Kidney glomerular epithelial cell (primary cell): ENCODE results near the gene CUL7.
"Not testable (repeated sequence)": the region's sequence is repeated elsewhere in the genome, so short reads cannot be mapped to it uniquely, and the experiment has no call there.

Experiments
- DNase-seq: peaks from one replicate; lab custom pipeline; 2025; lab: John Stamatoyannopoulos, UW

The CUL7 gene

DNA sequence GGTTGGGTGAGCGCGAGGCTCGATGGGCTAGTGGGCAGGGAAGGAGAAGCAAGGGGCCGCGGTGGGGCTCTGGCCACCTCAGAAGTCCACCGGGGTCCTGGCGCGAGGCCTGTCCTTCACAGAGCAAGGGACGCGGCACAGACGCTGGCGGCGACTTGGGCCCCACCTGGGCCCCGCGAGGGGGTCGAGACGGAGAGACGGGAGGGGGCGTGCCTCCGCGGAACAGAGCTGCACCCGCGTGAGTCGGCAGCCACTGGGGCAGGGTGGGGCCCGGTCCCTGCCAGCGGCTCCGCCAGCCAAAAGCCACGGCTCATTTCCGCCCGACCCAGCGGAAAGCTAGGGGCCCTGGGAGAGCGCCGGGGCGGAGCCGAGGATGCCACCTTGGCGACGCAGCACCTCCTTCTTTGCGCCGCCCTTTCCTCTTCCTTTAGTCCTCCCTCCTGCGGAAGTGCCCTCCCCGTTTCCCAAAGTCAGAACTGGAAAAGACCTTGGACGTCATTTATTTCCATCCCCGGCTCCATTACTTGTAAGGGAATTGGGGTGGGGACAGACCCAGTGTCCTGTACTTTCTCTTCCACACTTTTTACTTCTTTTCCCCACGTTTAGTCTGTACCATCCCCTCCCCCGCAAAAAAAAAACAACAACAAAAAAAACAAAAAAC is at the start of gene CUL7:
CUL7 (minus strand) TSS at position 307 of the 661 bp plus-strand sequence. CDS start 1,063 bp downstream, outside the sequence.
- DNase-seq: peak; percentile 96

DNA sequence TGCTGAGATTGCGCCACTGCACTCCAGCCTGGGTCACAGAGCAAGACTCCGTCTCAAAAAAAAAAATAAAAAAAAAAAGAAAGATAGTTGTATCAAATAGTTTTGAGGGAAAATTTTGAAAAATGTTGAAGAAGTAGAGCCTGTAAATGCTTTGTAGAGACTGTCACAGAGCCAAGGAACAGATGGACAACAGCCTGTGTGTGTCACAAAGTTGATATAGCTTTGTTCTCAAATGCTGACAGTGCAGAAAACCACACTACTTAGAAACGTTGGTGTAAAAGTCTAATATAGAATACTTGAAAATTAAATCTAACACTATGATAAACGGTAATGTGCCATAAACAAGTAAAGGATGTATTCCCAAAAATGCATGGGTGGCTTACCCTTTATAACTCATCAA is 47.8 kb upstream of the CUL7 start:
- no peak for DNase-seq

DNA sequence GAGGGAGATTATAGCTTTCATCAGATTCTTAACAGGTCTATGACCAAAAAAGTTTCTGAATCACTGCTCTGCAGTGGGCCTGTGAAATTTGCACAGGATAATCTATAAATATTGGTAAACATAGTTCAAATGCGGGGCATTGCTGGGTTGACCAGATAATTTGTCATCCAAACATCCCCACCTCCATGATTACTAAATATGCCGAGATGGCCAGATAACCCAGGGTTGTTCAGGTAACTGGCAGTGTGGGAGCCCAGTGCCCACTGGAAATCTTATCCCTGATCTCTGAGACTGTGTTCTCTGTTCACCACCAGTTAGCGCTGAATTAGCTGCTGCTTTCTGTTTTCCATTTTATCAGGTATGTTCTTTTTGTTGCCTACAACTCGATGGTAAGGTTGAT is 43.9 kb upstream of the CUL7 start:
- no peak for DNase-seq

DNA sequence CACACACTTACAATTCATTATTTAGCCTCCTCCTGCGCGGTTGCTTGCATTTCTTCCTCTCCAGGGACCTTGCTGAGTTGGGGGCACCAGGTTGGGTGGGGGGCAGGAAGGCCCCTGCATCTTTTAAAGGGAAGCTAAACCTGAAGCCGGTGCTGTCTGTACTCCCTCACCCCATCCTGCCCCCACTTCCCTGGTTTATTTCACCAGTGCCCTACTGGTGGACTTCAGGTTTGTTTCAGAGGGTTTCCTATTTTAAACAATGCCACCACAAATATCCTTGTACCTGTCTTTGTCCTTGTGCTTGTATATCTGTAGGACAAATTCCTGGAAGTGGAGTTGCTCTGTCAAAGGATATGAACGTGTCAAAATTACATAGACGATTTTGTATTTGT is 43.4 kb upstream of the CUL7 start:
- DNase-seq: no peak

DNA sequence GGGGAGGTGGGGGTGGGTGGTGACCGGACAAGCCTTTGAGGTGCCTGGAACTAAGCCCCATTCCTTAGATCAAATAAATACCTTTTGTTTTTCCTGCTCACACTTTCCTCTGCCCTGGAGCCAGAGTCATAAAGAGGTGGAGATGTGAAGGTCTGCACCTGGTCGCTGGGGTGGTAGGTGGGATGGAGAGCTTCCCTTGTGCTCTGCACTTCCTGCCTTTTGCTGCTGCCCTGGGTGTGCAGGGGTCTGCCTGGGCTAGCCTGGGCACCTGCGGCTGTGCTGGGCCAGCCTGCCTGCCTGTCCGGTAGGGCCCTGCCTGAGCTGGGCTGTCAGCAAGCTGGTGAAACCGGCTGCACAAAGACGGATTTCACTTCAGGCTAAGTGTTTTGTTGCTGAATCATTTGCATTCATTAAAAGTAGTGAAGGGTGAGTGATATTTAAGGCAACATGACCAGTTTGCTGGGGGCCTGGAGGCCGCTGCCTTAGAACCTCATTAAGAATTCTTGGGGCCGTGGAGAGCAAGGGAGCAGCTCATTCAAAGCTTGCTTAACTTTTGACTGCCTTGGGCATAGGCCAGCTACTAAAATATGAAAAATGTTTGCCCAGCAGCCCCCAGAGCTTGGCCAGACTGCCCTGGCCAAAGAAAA is 42.9 kb upstream of the CUL7 start:
- peak; percentile 89 for DNase-seq

DNA sequence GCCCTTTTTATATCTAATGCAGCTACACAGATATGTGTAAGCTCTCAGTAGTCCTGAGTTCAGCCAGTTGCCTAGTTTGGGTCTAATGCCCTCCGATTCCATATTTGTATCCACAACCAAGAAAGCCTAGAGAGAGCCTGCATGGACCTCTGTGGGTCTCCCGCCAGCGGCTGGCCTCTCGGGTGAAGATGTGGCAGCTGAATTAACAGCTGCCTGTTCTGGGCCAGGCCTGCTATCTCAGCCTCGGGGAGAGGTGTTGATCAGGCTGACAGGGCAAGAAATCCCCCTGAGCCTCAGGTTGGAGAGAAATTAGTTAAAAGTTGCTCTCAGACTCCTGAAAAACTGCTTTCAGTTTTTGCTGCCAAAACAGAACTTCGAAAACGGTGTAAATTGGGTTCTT is 42.3 kb upstream of the CUL7 start:
- no peak for DNase-seq

DNA sequence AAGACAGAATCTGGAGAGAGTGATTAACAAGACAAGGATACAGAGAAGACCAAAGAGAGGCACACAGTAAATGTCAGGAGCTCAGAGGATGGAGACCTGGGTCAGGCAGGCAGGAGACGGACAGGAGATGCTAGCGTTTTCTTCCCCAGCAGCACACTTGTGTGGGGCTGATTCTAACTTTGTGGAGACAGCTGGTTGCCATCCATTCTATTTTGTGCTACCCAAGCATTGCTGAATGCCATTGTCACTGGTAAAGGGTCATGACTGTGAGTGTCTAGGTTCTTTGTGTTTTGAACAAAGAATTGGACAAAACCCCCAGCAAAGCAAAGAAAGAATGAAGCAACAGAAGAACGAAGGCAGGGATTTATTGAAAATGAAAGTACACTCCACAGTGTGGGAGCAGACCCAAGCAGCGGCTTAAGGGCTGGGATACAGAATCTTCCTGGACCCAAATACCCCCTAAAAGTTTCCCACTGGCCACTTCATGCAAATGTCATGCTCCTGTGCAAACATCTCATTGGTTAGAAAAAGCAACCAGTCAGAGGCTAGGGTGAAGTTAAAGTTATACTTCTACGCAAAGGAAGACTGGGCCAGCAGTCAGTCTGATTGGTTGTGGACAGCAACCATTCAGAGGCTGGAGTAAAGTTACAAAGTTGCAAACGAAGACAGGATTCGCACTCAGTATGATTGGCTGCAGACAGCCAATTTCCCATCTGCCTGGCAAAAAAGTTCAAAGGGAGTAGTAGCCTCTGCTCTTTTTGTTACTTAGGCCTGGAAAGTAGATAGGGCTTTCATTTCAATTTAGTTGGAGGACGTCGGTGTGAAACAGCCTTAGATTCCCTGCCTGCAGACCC is 40.0 kb upstream of the CUL7 start:
- peak; percentile 37 for DNase-seq

DNA sequence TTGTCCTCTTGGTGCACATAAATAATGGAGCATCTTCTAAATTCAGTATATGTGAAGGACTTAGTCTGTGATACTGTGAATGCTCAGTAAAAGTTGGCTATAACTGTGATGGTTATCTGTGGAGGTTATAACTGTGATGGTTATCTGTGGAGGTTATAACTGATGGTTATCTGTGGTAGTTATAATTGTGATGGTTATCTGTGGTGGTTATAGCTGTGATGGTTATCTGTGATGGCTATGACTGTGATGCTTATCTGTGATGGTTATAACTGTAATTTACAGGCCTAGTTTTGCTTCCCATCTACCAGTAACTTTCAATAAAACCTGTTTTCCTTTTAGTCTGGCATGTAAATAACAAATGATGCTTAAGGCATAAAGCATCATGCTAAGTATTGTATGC is 39.0 kb upstream of the CUL7 start:
- no peak for DNase-seq

DNA sequence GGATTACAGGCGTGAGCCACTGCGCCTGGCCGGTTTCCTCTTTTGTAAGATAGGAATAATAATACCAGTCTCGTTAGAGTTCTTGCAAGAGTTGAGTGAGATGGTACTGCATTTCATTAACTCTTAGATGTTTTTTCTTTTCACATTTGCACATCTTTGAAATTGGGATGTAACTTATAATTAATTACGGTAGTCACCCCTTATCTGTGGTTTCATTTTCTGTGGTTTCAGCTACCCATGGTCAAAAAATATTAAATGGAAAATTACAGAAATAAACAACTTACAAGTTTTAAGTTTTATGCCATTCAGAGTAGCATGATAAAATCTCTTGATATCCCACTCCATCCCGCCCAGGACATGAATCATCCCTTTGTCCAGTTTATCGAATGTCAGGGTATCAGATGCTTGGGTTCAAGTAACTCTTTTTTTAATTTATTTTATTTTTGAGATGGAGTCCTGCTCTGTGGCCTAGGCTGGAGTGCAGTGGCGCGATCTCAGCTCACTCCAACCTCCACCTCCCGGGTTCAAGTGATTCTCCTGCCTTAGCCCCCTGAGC is 37.9 kb upstream of the CUL7 start:
- no peak for DNase-seq

DNA sequence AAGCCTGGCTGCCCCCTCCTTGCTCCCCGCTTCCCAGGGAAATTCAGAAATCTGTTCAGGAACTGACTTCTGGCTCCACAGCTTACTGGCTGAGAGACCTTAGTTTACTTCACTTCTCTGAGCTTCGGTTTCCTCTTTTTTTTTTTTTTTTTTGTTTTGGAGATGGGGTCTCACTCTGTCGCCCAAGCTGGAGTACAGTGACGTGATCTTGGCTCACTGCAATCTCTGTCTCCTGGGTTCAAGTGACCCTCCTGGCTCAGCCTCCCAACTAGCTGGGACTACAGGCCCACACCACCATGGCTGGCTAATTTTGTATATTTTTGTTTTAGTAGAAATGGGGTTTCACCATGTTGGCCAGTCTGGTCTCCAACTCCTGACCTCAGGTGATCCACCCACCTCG is 37.4 kb upstream of the CUL7 start:
- no peak for DNase-seq

DNA sequence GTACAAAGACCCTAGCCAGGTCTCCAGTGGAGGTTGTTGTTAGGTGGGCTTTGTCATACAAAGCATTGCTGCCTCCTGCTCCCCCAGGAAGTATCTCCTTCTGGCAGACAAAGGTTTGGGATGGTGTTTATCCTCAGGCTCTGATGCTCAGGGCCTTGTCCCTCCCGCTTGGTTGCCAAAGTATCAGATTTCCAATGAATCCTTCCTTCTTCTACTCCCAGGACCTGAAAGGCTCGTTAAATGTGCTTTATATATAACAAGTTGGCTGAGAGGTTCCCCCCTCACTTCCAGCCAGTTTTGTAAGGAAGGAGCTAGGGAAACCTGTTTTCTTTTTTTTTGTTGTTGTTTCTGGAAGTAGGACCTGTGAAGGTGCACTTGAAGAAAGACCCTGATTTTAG is 36.9 kb upstream of the CUL7 start:
- DNase-seq: no peak

DNA sequence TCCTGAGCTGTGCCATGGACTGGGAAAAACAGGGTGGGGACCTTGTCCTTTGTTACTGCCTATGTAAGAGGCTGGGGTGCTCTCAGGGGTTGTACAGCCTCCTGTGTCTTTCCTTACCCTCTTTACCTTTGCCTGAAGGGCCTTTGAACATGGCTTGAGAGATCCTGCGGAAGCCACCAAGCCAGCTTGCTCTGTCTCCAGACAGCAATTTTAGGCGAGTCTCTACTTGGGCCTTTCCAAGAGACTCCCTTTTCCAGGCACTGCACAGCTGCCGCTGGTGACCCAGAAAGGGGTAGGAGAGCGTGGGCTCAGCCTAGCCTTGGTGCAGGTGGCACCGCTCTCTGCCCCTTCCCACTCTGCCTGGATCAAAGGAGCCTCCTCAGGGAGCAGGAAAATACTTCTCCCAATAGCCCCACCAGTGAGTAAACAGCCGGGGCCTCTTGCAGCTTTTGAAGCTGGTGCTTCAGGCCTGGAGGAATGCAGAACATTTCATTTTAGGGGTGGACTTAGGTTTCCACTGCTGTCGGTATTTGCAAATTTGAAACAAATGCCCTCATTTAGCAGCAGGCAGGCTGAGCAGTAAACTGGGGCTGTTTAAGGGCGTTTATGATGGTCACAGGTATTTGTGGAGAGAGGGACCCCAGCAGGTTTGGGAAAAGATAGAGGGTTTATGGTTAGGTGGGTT is 36.4 kb upstream of the CUL7 start:
- DNase-seq: no peak

DNA sequence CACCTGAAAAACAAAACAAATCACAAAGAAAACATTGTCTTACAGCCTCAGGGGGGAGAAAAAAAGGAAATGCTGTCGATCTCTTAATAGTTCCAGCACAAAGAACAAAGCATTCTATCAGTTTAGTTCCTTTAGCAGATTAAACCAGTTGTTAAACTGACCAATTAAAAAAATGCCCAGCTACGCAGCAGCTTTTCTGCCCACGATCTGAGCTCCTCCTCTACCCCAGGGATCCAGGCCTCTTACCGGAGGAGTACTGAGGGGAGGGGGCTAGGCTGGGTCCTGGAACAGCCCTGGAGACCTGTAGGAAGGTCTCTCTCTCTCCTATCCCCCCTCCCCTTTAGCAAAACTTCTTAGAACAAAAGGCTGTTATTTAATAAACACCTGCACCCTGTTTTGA is 35.8 kb upstream of the CUL7 start:
- no peak for DNase-seq

DNA sequence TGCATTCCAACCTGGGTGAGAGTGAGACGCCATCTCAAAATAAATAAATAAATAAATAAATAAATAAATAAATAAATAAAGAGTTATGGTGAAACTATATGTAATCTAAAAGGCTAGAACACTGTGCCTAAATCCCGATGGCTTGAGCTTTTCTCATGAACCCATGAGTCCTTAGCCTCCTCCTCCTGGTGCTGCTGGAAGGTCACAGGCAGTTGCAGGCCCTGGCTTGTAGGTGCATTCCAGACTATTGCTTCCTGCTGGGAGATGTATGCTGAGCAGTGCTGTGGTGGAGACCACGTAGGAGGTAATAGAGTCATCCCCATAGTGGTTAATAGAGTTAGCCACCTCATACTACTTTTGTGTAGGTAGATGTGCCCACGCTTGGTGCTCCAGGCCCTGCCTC is 35.0 kb upstream of the CUL7 start:
- DNase-seq: no peak

DNA sequence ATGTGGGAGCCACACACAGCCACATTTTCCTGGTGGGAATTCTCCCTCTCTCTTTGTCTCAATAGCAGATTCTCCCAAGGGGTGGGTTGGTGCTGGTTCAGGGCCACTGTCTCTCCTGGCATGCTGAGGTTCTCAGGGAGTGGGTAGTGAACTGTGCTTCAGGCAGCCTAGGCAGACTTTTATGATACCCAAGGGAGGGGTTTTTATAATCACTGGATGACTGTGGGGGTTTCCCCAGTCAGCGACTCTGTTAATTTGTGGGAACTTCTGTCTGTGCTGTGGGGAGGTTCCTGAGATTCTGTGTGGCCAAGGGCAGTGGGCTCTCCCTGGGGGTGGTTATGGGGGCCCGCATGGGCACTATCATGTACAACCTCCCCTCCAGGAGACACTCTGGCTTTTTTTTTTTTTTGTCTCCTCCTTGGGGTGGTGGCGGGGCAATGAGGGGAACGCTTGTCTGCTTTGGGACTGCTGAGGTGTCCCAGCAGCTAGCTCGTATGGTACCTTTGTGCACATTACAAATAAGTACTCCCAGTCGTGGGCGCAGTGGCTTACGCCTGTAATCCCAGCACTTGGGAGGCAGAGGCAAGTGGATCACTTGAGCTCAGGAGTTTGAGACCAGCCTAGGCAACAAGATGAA is 32.5 kb upstream of the CUL7 start:
- DNase-seq: no peak

DNA sequence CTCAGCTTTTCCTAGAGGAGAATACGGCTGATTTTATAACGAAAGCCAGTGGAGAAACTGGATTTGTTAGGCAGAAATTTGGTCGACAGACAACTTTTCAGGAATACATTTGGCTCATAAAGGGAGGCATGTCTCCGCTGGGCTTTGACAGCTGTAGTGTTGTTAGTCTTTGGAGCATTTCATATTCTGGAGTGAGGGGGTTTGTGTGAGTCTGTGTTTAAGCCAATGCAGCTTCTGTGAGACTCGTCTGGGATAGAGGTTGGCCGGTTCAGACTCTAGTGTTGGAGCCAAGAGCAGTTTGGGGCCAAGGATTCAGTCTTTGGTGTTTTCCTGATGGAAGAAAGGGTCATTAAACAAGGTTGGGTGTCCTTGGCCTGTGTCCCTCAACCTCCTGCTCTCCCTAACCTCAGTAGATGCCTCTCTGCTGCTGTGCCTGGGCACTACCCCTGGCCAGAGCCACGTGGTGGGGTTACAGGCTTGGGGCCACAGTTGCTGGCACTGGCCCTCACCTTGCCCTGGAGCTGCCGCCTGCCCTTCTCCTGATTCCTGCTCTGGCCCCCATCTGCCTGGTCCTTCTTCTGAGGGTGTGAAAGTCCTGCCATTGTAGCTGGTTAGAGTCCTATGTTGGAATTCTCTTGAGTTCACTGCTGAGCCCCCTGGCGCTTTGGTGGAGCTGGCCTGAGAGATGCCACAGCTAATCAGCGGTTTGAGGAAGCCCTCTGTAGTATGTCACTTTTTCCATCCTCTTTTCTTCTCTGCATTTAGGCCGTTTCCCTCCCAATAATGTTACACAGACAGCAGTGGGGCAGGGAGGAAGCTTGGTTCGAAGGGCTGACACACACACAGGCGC is 29.4 kb upstream of the CUL7 start:
- DNase-seq: no peak

DNA sequence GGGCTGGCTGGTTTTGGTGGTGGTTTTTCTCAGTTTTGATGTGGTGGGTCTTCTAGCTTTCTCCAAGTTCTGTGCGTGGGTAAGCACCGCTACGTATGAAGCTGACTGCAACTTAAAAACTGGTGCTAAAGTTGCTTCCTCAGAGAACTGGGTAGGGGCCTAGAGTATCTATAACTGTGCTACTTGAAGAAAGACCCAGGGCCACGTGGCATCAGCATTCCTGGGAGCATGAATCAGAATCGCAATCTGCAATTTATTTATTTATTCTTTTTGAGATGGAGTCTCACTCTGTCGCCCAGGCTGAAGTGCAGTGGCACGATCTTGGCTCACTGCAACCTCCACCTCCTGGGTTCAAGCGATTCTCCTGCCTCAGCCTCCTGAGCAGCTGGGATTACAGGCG is 28.3 kb upstream of the CUL7 start:
- not testable (repeated sequence) for DNase-seq

DNA sequence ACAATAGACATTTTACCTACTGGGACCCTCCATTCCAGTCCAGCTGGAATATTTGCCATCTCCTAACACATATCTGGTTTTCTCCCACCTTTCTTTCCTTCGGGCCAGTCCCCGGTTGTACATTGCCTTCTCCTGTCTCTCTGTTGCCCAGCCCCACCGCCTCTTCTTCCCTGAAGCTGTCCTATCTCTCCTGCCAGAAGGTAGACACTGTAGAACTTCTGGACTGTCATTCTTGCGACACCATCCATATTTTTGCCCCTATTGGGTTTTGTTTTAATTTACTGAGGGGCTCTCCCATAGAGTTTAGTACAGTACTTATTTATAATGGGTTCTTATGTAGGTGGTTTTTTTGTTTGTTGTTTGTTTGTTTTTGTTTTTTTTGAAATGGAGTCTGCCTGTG is 27.4 kb upstream of the CUL7 start:
- no peak for DNase-seq

DNA sequence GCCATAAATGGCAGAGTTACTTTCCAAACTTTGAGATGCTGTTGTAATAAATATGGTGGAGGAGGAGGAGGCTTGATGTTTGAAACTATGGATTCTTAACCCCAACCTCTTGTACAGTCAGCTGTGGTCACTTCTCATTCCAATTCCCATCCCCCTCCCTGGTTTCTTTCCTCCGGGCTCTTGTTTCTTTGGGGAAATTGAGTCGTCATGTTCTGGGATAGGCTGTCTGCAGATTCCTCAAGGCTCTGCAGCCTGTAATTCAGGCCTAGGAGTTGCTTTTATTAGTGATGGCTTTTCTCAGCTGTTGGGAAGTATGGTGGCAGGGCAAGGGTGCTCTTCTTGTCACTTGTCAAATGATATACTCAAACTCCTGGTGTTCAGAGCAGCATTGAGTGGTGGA is 25.0 kb upstream of the CUL7 start:
- no peak for DNase-seq

DNA sequence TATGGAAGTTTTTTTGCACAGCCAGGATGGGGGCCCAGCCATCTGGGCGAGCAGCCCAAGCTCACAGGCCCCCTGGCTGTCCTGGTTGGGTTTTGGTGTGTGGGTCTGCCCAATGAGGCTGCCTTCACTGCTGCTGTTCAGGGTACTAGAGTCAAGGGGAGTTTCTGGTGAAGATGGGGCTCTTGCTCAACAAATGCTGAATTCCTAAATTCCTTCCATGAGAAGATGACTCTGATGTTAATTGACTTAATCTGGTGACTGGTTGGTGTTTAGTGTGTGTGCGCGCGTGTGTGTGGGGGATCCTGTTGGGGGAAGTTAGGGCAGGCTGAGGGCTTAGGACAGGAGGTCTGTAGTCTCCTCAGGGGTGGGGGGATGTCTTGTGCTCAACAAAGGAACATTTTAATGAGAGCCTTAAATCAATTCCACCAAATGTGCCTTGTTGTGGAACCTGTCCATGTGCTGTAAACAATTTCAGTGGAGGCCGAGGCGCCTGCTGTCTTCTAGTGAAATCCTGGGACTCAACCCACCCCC is 24.4 kb upstream of the CUL7 start:
- no peak for DNase-seq
